T1000 (cell line): ENCODE results near the gene CRHR1.
"Not testable (repeated sequence)": the region's sequence is repeated elsewhere in the genome, so short reads cannot be mapped to it uniquely, and the experiment has no call there.

Source experiments
- DNase-seq: peaks from one replicate; lab custom pipeline; 2025; ENCODE audit warnings: mixed read lengths; lab: John Stamatoyannopoulos, UW

Gene CRHR1

GRCh38 chr17:45784293-45784740 is at the start of gene CRHR1:
TSS of gene CRHR1 (plus strand) at chr17:45784320. CDS start at chr17:45784545, 225 bp downstream.
- no peak for DNase-seq

- no peak for DNase-seq
These were observed 49.5 kb upstream of the CRHR1 start for GRCh38 chr17:45734598-45734997.

- DNase-seq, result no peak
These were observed 48.6 kb upstream of the CRHR1 start for GRCh38 chr17:45735488-45735887.

- DNase-seq, result no peak
These were observed 44.3 kb upstream of the CRHR1 start for GRCh38 chr17:45739786-45740185.

GRCh38 chr17:45740553-45741330 is 43.4 kb upstream of the CRHR1 start:
- DNase-seq, result no peak

- no peak for DNase-seq
These were observed 41.9 kb upstream of the CRHR1 start for GRCh38 chr17:45742251-45742650.

GRCh38 chr17:45743626-45744326 is 40.3 kb upstream of the CRHR1 start:
- no peak for DNase-seq

GRCh38 chr17:45744826-45745225 is 39.3 kb upstream of the CRHR1 start:
- DNase-seq, result not testable (repeated sequence)

GRCh38 chr17:45745601-45746494 is 38.3 kb upstream of the CRHR1 start:
- no peak for DNase-seq

- DNase-seq, result no peak
These were observed 36.2 kb upstream of the CRHR1 start for GRCh38 chr17:45747911-45748310.

GRCh38 chr17:45748731-45749310 is 35.3 kb upstream of the CRHR1 start:
- no peak for DNase-seq

GRCh38 chr17:45749831-45750335 is 34.2 kb upstream of the CRHR1 start:
- no peak for DNase-seq

GRCh38 chr17:45750779-45751440 is 33.2 kb upstream of the CRHR1 start:
- DNase-seq, result no peak

- no peak for DNase-seq
These were observed 32.7 kb upstream of the CRHR1 start for GRCh38 chr17:45751466-45751865.

GRCh38 chr17:45752246-45752645 is 31.9 kb upstream of the CRHR1 start:
- DNase-seq, result no peak

- DNase-seq, result no peak
These were observed 30.4 kb upstream of the CRHR1 start for GRCh38 chr17:45753645-45754225.

- DNase-seq, result no peak
These were observed 29.1 kb upstream of the CRHR1 start for GRCh38 chr17:45755050-45755449.

- DNase-seq, result no peak
These were observed 27.7 kb upstream of the CRHR1 start for GRCh38 chr17:45756266-45756991.

GRCh38 chr17:45757431-45758218 is 26.5 kb upstream of the CRHR1 start:
- no peak for DNase-seq
